ENCODE measurements around the gene C16orf92. TPM values are rescaled to one million over a fixed set of nuclear protein-coding genes. Genes with fewer than 3 reads are reported as not detected.

C16orf92 gene
- total RNA-seq, 4 donors from 2014 or later: not detected

DNA sequence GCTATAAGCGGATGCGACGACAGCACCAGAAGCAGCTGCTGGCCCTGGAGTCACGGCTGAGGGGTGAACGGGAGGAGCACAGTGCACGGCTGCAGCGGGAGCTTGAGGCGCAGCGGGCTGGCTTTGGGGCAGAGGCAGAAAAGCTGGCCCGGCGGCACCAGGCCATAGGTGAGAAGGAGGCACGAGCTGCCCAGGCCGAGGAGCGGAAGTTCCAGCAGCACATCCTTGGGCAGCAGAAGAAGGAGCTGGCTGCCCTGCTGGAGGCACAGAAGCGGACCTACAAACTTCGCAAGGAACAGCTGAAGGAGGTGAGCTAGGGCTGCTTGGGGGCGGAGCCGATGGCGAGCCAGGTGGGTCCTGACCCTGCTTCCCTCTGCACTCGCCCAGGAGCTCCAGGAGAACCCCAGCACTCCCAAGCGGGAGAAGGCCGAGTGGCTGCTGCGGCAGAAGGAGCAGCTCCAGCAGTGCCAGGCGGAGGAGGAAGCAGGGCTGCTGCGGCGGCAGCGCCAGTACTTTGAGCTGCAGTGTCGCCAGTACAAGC lies 37.7 kb upstream of the C16orf92 start:
- no peaks in the 10 kb centered on the region for H3K4me1 ChIP-seq
- no peak overlapping the region for H3K27ac ChIP-seq
- H3K4me3 ChIP-seq: no peak overlapping the region
- no peaks in the 10 kb centered on the region for H3K27me3 ChIP-seq
- no peaks in the 10 kb centered on the region for H3K9me3 ChIP-seq
- no peak for TF ChIP-seq EP300 (IDR thresholded peaks at IDR 0.05)
- no peak for TF ChIP-seq CTCF (IDR thresholded peaks at IDR 0.05)
- no peak for TF ChIP-seq POLR2A (IDR thresholded peaks at IDR 0.05)
- peaks cover 12 to 100% (median 55%) of the 10 kb centered on the region in 3 donors for H3K36me3 ChIP-seq
- DNase-seq (ENCODE audit: low spot score in 2 of 2): no peak
- 91 to 95% methylated on average over 28 of the region's 28 CpGs for WGBS, 2 donors

DNA sequence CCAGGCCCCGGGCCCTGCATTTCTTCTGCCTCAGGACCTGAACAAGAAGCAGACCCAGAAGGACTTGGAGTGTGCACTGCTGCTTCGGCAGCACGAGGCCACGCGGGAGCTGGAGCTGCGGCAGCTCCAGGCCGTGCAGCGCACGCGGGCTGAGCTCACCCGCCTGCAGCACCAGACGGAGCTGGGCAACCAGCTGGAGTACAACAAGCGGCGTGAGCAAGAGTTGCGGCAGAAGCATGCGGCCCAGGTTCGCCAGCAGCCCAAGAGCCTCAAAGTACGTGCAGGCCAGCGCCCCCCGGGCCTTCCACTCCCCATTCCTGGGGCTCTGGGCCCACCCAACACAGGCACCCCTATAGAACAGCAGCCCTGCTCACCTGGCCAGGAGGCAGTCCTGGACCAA lies 36.8 kb upstream of the C16orf92 start:
- Histone ChIP-seq H3K4me3 (no peak overlapping the region), H3K36me3 (peaks cover 12 to 100% (median 63%) of the 10 kb centered on the region in 3 donors), H3K27me3 (no peaks in the 10 kb centered on the region), H3K9me3 (no peaks in the 10 kb centered on the region), H3K4me1 (no peaks in the 10 kb centered on the region), H3K27ac (no peak overlapping the region)
- no peak for DNase-seq (ENCODE audit: low spot score in 2 of 2)
- 89 to 92% methylated on average over 16 to 20 of the region's 20 CpGs for WGBS, 2 donors
- TF ChIP-seq EP300 (IDR thresholded peaks at IDR 0.05): no peak
- no peak for TF ChIP-seq POLR2A (IDR thresholded peaks at IDR 0.05)
- TF ChIP-seq CTCF (IDR thresholded peaks at IDR 0.05): no peak

GRCh38 chr16:29986931-29987330 lies 36.1 kb upstream of the C16orf92 start:
- no peak for DNase-seq (ENCODE audit: low spot score in 2 of 2)
- H3K36me3 ChIP-seq: peaks cover 12 to 100% (median 57%) of the 10 kb centered on the region in 3 donors
- TF ChIP-seq EP300 (IDR thresholded peaks at IDR 0.05) (no peak), POLR2A (IDR thresholded peaks at IDR 0.05) (no peak), CTCF (IDR thresholded peaks at IDR 0.05) (no peak)

GRCh38 chr16:29987371-29988085 lies 35.5 kb upstream of the C16orf92 start:
- H3K27me3 ChIP-seq: no peaks in the 10 kb centered on the region
- H3K4me3 ChIP-seq: no peak overlapping the region
- TF ChIP-seq POLR2A (IDR thresholded peaks at IDR 0.05): no peak
- no peak for TF ChIP-seq CTCF (IDR thresholded peaks at IDR 0.05)
- no peak for TF ChIP-seq EP300 (IDR thresholded peaks at IDR 0.05)
- no peaks in the 10 kb centered on the region for H3K4me1 ChIP-seq
- no peaks in the 10 kb centered on the region for H3K9me3 ChIP-seq
- H3K27ac ChIP-seq: no peak overlapping the region
- WGBS, 2 donors: 86 to 93% methylated on average over 29 to 33 of the region's 35 CpGs
- DNase-seq (ENCODE audit: low spot score in 2 of 2): no peak
- peaks cover 13 to 100% (median 55%) of the 10 kb centered on the region in 3 donors for H3K36me3 ChIP-seq

More at GRCh38 chr16:29986931-29987330, 36.1 kb upstream of the C16orf92 start:
- Histone ChIP-seq H3K4me3 (no peak overlapping the region), H3K27ac (no peak overlapping the region), H3K27me3 (no peaks in the 10 kb centered on the region), H3K9me3 (no peaks in the 10 kb centered on the region), H3K4me1 (no peaks in the 10 kb centered on the region)
- WGBS, 2 donors: 86% methylated on average over 4 to 5 of the region's 5 CpGs

- 78 to 80% methylated on average over 17 of the region's 17 CpGs for WGBS, 2 donors
- H3K27me3 ChIP-seq: no peaks in the 10 kb centered on the region
- DNase-seq (ENCODE audit: low spot score in 2 of 2): no peak
- H3K27ac ChIP-seq: no peak overlapping the region
- H3K4me3 ChIP-seq: no peak overlapping the region
- H3K4me1 ChIP-seq: peaks cover 0 to under 1% (median 0%) of the 10 kb centered on the region in 4 donors
- H3K9me3 ChIP-seq: no peaks in the 10 kb centered on the region
- peaks cover 13 to 100% (median 48%) of the 10 kb centered on the region in 3 donors for H3K36me3 ChIP-seq
- TF ChIP-seq EP300 (IDR thresholded peaks at IDR 0.05): no peak
- no peak for TF ChIP-seq POLR2A (IDR thresholded peaks at IDR 0.05)
- no peak for TF ChIP-seq CTCF (IDR thresholded peaks at IDR 0.05)
Measured at GRCh38 chr16:29988346-29989075, 34.5 kb upstream of the C16orf92 start.
